ENCODE data around the gene SLC35E2B.

Gene SLC35E2B

DNA sequence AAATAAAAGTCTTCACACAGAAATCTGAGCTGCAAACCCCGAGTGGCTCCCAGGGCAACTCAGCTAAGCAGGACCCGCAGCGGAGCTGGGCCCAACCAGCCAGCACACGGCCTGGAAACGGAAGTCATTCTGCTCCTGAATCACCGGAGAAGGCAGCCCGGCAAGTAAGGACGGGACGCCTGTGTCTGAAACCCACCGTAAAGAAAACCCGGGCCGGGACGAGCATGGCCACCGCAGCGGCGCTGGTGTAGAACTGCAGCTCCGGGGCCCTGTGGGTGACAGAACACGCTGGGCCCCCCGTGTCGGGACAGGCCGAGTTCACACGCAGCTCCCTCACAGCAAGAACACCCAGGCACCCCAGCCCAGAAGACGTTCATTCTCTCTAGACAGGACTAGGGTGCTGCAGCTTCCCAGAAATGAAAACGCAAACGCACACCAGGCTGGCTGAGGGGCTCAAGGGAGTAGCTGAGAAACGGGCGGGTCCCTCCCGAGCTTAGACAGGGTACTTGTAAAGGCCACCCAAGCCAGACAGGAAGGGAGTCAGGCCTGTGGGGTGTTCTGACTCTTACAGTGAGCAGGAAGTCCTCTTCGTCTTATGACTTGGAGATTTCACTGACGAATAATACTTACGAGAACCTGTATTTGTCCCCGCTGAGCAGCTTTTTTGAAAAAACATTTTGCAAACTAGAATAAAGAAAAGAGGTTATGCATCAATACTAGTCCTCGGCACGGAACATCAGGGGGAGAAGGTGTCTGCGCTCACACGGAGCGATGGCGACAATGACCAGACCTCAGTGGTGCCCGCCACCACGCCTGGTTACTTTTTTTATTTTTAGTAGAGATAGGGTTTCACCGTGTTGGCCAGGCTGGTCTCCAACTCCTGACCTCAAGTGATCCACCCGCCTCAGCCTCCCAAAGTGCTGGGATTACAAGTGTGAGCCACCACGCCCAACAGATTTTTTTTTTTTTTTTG, 22.8 kb downstream of the SLC35E2B start:
- Histone ChIP-seq H2BK15ac (ENCODE audit: low read length) (no peak overlapping the region), H2BK5ac (ENCODE audit: low read length) (no peak overlapping the region), H4K91ac (ENCODE audit: low read depth, low read length, poor library complexity) (no peak overlapping the region), H3K4ac (ENCODE audit: low read length) (no peak overlapping the region), H3K36me3 (replicated peaks in 1 of 2; ENCODE audit: control insufficient read depth in 2 of 2, insufficient read depth in 2 of 2, low read length in 2 of 2) (peaks cover 32 to 72% of the 10 kb centered on the region in 2 donors), H2BK12ac (ENCODE audit: low read length) (no peak overlapping the region), H3K9me3 (replicated peaks in 1 of 2; ENCODE audit: control insufficient read depth in 2 of 2, insufficient read depth in 1 of 2, low read depth in 1 of 2, low read length in 2 of 2) (no peaks in the 10 kb centered on the region), H3K4me1 (ENCODE audit: control insufficient read depth in 2 of 2, insufficient read depth in 1 of 2, low read depth in 1 of 2, low read length in 2 of 2) (no peaks in the 10 kb centered on the region), H2BK120ac (ENCODE audit: low read depth, low read length) (no peak overlapping the region), H2AFZ (ENCODE audit: low read length) (no peak overlapping the region), H3K4me3 (ENCODE audit: low read length in 2 of 2) (no peak overlapping the region), H4K8ac (ENCODE audit: low read depth, low read length) (no peak overlapping the region), H2AK5ac (ENCODE audit: low read depth, low read length) (no peak overlapping the region), H3K4me2 (ENCODE audit: insufficient read depth, low read length, poor library complexity, severe bottlenecking) (no peak overlapping the region), H3K14ac (ENCODE audit: low read length) (no peak overlapping the region), H3K79me1 (ENCODE audit: low read depth, low read length) (peaks cover 5% of the 10 kb centered on the region), H3K18ac (ENCODE audit: low read length) (no peak overlapping the region), H3K27ac (replicated peaks; ENCODE audit: low read length) (no peak overlapping the region), H3K27me3 (ENCODE audit: control insufficient read depth in 3 of 3, insufficient read depth in 3 of 3, low read depth in 1 of 3, low read length in 3 of 3) (no peaks in the 10 kb centered on the region), H3K9ac (ENCODE audit: low read depth, low read length, poor library complexity) (no peak overlapping the region), H3K23ac (ENCODE audit: low read depth, low read length, poor library complexity) (no peak overlapping the region)
- no CpG with 5 or more reads among the region's 43 CpGs for WGBS, 2 donors (ENCODE audit: extremely low coverage in 2 of 2, insufficient read length in 2 of 2, insufficient replicate concordance in 1 of 2)
- no peak for DNase-seq (ENCODE audit: low spot score)

DNA sequence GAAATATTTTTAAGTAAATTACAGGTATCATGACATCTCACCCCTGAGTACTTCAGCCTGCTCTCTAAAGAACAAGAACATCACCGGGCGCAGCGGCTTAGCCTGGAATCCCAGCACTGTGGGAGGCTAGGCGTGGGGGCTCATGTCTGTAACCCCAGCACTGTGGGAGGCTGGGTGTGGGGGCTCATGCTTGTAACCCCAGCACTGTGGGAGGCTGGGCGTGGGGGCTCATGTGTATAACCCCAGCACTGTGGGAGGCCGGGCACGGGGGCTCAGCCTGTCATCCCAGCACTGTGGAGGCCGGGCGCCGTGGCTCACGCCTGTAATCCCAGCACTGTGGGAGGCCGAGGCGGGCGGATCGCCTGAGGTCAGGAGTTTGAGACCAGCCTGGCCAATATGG, 26.1 kb downstream of the SLC35E2B start:
- H3K27me3 ChIP-seq (ENCODE audit: control insufficient read depth in 3 of 3, insufficient read depth in 3 of 3, low read depth in 1 of 3, low read length in 3 of 3): no peaks in the 10 kb centered on the region
- no CpG with 5 or more reads among the region's 15 CpGs for WGBS, 2 donors (ENCODE audit: extremely low coverage in 2 of 2, insufficient read length in 2 of 2, insufficient replicate concordance in 1 of 2)
- H3K14ac ChIP-seq (ENCODE audit: low read length): no peak overlapping the region
- no peak overlapping the region for H2AK5ac ChIP-seq (ENCODE audit: low read depth, low read length)
- peak overlapping the region; percentile 10 for H2BK12ac ChIP-seq (ENCODE audit: low read length)
- no peak overlapping the region for H3K9ac ChIP-seq (ENCODE audit: low read depth, low read length, poor library complexity)
- no peak overlapping the region for H3K23ac ChIP-seq (ENCODE audit: low read depth, low read length, poor library complexity)
- DNase-seq (ENCODE audit: low spot score): no peak
- H3K27ac ChIP-seq (replicated peaks; ENCODE audit: low read length): no peak overlapping the region
- H3K79me1 ChIP-seq (ENCODE audit: low read depth, low read length): peaks cover 8% of the 10 kb centered on the region
- no peak overlapping the region for H3K18ac ChIP-seq (ENCODE audit: low read length)
- H2AFZ ChIP-seq (ENCODE audit: low read length): no peak overlapping the region
- H3K4me3 ChIP-seq (ENCODE audit: low read length in 2 of 2): no peak overlapping the region
- H3K4ac ChIP-seq (ENCODE audit: low read length): no peak overlapping the region
- no peak overlapping the region for H2BK15ac ChIP-seq (ENCODE audit: low read length)
- no peaks in the 10 kb centered on the region for H3K9me3 ChIP-seq (replicated peaks in 1 of 2; ENCODE audit: control insufficient read depth in 2 of 2, insufficient read depth in 1 of 2, low read depth in 1 of 2, low read length in 2 of 2)
- peaks cover 30 to 64% of the 10 kb centered on the region in 2 donors for H3K36me3 ChIP-seq (replicated peaks in 1 of 2; ENCODE audit: control insufficient read depth in 2 of 2, insufficient read depth in 2 of 2, low read length in 2 of 2)
- no peak overlapping the region for H4K8ac ChIP-seq (ENCODE audit: low read depth, low read length)
- H2BK120ac ChIP-seq (ENCODE audit: low read depth, low read length): no peak overlapping the region
- H4K91ac ChIP-seq (ENCODE audit: low read depth, low read length, poor library complexity): no peak overlapping the region
- H3K4me2 ChIP-seq (ENCODE audit: insufficient read depth, low read length, poor library complexity, severe bottlenecking): no peak overlapping the region
- H3K4me1 ChIP-seq (ENCODE audit: control insufficient read depth in 2 of 2, insufficient read depth in 1 of 2, low read depth in 1 of 2, low read length in 2 of 2): no peaks in the 10 kb centered on the region
- H2BK5ac ChIP-seq (ENCODE audit: low read length): no peak overlapping the region

DNA sequence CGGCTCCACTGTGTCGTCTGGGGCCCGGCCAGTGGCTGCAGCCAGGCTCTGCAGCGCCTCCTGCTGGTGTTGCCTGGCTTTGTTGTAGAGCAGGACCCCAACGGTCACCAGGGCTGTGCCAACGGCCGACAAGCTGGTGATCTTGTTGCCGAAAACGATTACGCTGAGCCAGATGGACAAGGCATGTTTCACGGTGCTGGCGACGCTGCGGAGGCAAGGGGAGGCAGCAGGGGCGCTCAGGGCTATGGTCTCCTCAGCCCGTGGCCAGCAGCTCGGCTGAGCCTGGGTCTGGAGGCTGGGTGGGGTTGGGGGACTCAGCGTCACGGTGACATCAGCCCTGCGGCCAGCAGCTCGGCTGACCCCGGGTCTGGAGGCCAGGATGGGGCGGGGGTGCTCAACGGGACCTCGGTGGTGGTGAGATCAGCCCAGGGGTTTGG, 26.8 kb downstream of the SLC35E2B start:
- Histone ChIP-seq H4K91ac (ENCODE audit: low read depth, low read length, poor library complexity) (no peak overlapping the region), H3K4me3 (ENCODE audit: low read length in 2 of 2) (no peak overlapping the region), H4K8ac (ENCODE audit: low read depth, low read length) (peak overlapping the region; percentile 65), H2AK5ac (ENCODE audit: low read depth, low read length) (no peak overlapping the region), H3K36me3 (replicated peaks in 1 of 2; ENCODE audit: control insufficient read depth in 2 of 2, insufficient read depth in 2 of 2, low read length in 2 of 2) (peaks cover 24 to 57% of the 10 kb centered on the region in 2 donors), H2AFZ (ENCODE audit: low read length) (no peak overlapping the region), H3K18ac (ENCODE audit: low read length) (peak overlapping the region; percentile 48), H3K4me2 (ENCODE audit: insufficient read depth, low read length, poor library complexity, severe bottlenecking) (no peak overlapping the region), H3K9ac (ENCODE audit: low read depth, low read length, poor library complexity) (no peak overlapping the region), H2BK5ac (ENCODE audit: low read length) (peak overlapping the region; percentile 75), H3K14ac (ENCODE audit: low read length) (no peak overlapping the region), H3K27ac (replicated peaks; ENCODE audit: low read length) (no peak overlapping the region), H2BK12ac (ENCODE audit: low read length) (no peak overlapping the region), H3K9me3 (replicated peaks in 1 of 2; ENCODE audit: control insufficient read depth in 2 of 2, insufficient read depth in 1 of 2, low read depth in 1 of 2, low read length in 2 of 2) (no peaks in the 10 kb centered on the region), H3K4ac (ENCODE audit: low read length) (no peak overlapping the region), H2BK120ac (ENCODE audit: low read depth, low read length) (no peak overlapping the region), H3K27me3 (ENCODE audit: control insufficient read depth in 3 of 3, insufficient read depth in 3 of 3, low read depth in 1 of 3, low read length in 3 of 3) (no peaks in the 10 kb centered on the region), H3K23ac (ENCODE audit: low read depth, low read length, poor library complexity) (peak overlapping the region; percentile 43), H3K79me1 (ENCODE audit: low read depth, low read length) (peaks cover 8% of the 10 kb centered on the region), H2BK15ac (ENCODE audit: low read length) (no peak overlapping the region), H3K4me1 (ENCODE audit: control insufficient read depth in 2 of 2, insufficient read depth in 1 of 2, low read depth in 1 of 2, low read length in 2 of 2) (no peaks in the 10 kb centered on the region)
- peak; percentile 11 for DNase-seq (ENCODE audit: low spot score)
- WGBS, 2 donors (ENCODE audit: extremely low coverage in 2 of 2, insufficient read length in 2 of 2, insufficient replicate concordance in 1 of 2): no CpG with 5 or more reads among the region's 25 CpGs

All from neuronal stem cell (in vitro differentiated cells).